Inflammatory macrophage treated with lipopolysaccharide for 1 hour (primary cell): ENCODE measurements around the gene DLG1.
"Not testable (repeated sequence)": the region's sequence is repeated elsewhere in the genome, so short reads cannot be mapped to it uniquely, and the experiment has no call there.

Experiments
- DNase-seq, 2 donors: peaks; one replicate each; pipeline ENCODE4 v3.0.0-alpha.2; 2020 to 2022

The DLG1 gene

GRCh38 chr3:197285557-197285956 is 12.9 kb downstream of the DLG1 start:
- DNase-seq: no peak

GRCh38 chr3:197283045-197283444 is 15.4 kb downstream of the DLG1 start:
- DNase-seq: no peak

GRCh38 chr3:197281849-197282248 is 16.6 kb downstream of the DLG1 start:
- no peak for DNase-seq

GRCh38 chr3:197280156-197280555 is 18.3 kb downstream of the DLG1 start:
- DNase-seq: no peak

- no peak for DNase-seq
Observed at GRCh38 chr3:197278933-197279332, 19.5 kb downstream of the DLG1 start.

- not testable (repeated sequence) for DNase-seq
Observed at GRCh38 chr3:197276808-197277207, 21.6 kb downstream of the DLG1 start.

GRCh38 chr3:197270558-197271317 is 27.7 kb downstream of the DLG1 start:
- DNase-seq: no peak

GRCh38 chr3:197269024-197269423 is 29.4 kb downstream of the DLG1 start:
- no peak for DNase-seq

GRCh38 chr3:197268294-197268693 is 30.1 kb downstream of the DLG1 start:
- DNase-seq: no peak

- DNase-seq: no peak
Observed at GRCh38 chr3:197266331-197266730, 32.1 kb downstream of the DLG1 start.

GRCh38 chr3:197262709-197263108 is 35.7 kb downstream of the DLG1 start:
- DNase-seq: no peak

- no peak for DNase-seq
Observed at GRCh38 chr3:197261164-197261509, 37.3 kb downstream of the DLG1 start.

GRCh38 chr3:197260491-197261163 is 37.8 kb downstream of the DLG1 start:
- DNase-seq: no peak

- no peak for DNase-seq
Observed at GRCh38 chr3:197259096-197259495, 39.3 kb downstream of the DLG1 start.

- DNase-seq: no peak
Observed at GRCh38 chr3:197258168-197258755, 40.1 kb downstream of the DLG1 start.

- no peak for DNase-seq
Observed at GRCh38 chr3:197257711-197258110, 40.7 kb downstream of the DLG1 start.

GRCh38 chr3:197256836-197257444 is 41.5 kb downstream of the DLG1 start:
- DNase-seq: peak; percentile 25 to 76

GRCh38 chr3:197256104-197256503 is 42.3 kb downstream of the DLG1 start:
- no peak for DNase-seq

- DNase-seq: no peak
Observed at GRCh38 chr3:197253238-197253947, 45.0 kb downstream of the DLG1 start.

- DNase-seq: no peak
Observed at GRCh38 chr3:197249542-197249941, 48.9 kb downstream of the DLG1 start.

- no peak for DNase-seq
Observed at GRCh38 chr3:197248341-197248740, 50.1 kb downstream of the DLG1 start.

GRCh38 chr3:197244751-197245150 is 53.7 kb downstream of the DLG1 start:
- DNase-seq: no peak

GRCh38 chr3:197242784-197243432 is 55.5 kb downstream of the DLG1 start:
- no peak for DNase-seq
